LNCAP (cell line): Measurements from ENCODE around the gene LMCD1.

Experiments used
- CTCF ChIP-seq: fragments of 450-650 bp; IDR thresholded peaks from 2 replicates; pipeline ENCODE4 v1.5.1; 2017; ENCODE audit warnings: mild to moderate bottlenecking

Gene LMCD1

GRCh38 chr3:8549354-8549753, 47.7 kb downstream of the LMCD1 start:
- TF ChIP-seq CTCF, result no peak

- no peak for TF ChIP-seq CTCF
These were observed 49.0 kb downstream of the LMCD1 start for GRCh38 chr3:8550611-8551010.

- no peak for TF ChIP-seq CTCF
These were observed 50.7 kb downstream of the LMCD1 start for GRCh38 chr3:8552223-8552762.

- no peak for TF ChIP-seq CTCF
These were observed 51.8 kb downstream of the LMCD1 start for GRCh38 chr3:8553405-8553804.

GRCh38 chr3:8554696-8555095, 53.1 kb downstream of the LMCD1 start:
- TF ChIP-seq CTCF, result no peak

GRCh38 chr3:8555113-8555661, 53.6 kb downstream of the LMCD1 start:
- no peak for TF ChIP-seq CTCF

- no peak for TF ChIP-seq CTCF
These were observed 54.3 kb downstream of the LMCD1 start for GRCh38 chr3:8555725-8556472.
